ENCODE measurements around the gene PHOSPHO2.

Gene PHOSPHO2

DNA sequence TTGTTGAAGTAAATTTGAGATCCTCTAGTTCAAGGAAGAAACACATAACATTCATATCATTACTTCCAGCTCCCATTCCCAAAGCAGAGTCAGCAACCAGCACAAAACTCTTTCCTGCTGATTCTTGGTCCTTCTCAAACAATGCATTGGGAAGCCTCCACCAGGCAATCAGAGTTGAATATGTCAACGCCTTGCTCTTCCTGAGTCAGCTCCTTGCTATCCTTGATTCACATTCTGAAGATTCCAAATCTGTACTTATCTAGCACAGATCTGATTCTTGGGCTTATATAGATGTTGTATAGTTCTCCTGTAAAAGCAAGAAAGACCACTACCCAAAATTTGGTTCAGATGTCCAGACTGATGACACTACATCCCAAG, 29.7 kb upstream of the PHOSPHO2 start:
- 81 to 88% methylated on average over 1 of the region's 1 CpG for WGBS, 2 experiments
- Histone ChIP-seq H3K36me3 (ENCODE audit: control insufficient read depth, insufficient read depth, low read length) (no peaks in the 10 kb centered on the region), H3K27me3 (ENCODE audit: control insufficient read depth, insufficient read depth, low read length, poor library complexity, severe bottlenecking) (no peaks in the 10 kb centered on the region), H3K27ac (ENCODE audit: insufficient read depth, low read depth, low read length, poor library complexity, severe bottlenecking) (no peak overlapping the region), H3K4me1 (ENCODE audit: control insufficient read depth, insufficient read depth, low read length) (no peaks in the 10 kb centered on the region), H3K4me3 (ENCODE audit: insufficient read depth, low read depth, low read length) (no peak overlapping the region), H3K9me3 (ENCODE audit: control insufficient read depth, low read length) (no peaks in the 10 kb centered on the region)

DNA sequence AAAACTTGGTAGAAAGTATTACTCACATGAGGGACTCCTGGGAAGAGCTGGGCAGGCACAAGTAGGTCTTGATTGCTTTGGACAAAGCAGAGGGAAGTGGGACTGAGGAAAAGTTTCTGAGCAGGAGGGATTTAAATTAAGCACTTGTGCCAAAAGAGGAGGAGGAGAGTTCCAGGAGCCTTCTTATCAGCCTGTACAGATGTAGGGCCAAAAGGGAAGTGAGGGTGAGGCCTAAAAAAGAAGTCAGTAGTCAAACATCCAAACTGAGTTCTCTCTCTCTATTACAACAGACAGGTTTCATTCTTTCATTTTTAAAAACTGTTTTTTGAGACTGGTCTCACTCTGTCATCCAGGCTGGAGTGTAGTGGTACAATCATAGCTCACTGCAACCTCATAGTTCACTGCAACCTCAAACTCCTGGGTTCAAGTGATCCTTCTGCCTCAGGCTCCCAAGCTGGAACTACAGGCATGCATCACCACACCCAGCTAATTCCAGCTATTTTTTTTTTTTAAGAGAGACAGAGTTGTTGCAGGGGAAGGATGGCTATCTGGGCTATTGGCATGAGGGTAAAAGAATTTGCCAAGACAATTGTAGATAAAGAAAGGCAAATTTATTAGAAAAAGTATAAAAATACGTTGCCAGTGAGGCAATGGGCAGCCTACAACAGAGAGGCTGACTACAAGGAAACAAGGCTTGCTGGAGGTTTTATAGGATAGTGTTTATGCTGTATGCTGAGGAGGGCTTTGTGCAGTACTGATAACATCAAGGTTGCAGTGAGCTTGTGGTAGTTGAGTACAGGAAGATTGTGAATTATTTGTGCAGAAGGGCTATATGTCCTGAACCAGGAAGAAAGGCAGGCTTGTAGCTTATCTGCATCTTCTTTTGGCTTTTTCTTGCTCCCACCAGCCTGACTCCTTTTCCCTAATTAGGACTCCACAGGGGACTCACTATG, 29.0 kb upstream of the PHOSPHO2 start:
- Histone ChIP-seq H3K4me1 (ENCODE audit: control insufficient read depth, insufficient read depth, low read length) (no peaks in the 10 kb centered on the region), H3K36me3 (ENCODE audit: control insufficient read depth, insufficient read depth, low read length) (no peaks in the 10 kb centered on the region), H3K4me3 (ENCODE audit: insufficient read depth, low read depth, low read length) (no peak overlapping the region), H3K9me3 (ENCODE audit: control insufficient read depth, low read length) (no peaks in the 10 kb centered on the region), H3K27ac (ENCODE audit: insufficient read depth, low read depth, low read length, poor library complexity, severe bottlenecking) (no peak overlapping the region), H3K27me3 (ENCODE audit: control insufficient read depth, insufficient read depth, low read length, poor library complexity, severe bottlenecking) (no peaks in the 10 kb centered on the region)
- 89 to 93% methylated on average over 1 of the region's 1 CpG for WGBS, 2 experiments

DNA sequence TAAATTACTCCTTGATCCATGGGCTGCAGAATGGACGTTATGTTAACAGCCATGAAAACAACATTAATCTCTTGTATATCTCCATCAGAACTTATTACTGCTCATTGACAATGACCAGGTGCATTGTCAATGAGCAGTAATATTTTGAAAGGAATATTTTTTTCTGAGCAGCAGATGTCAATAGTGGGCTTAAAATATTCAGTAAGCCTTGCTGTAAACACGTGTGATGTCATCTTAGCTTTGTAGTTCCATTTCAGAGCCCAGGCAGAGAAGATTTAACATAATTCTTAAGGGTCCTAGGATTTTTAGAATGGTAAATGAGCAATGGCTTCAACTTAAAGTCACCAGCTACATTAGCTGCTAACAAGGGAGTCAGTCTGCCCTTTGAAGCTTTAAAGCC, 26.7 kb upstream of the PHOSPHO2 start:
- no peaks in the 10 kb centered on the region for H3K9me3 ChIP-seq (ENCODE audit: control insufficient read depth, low read length)
- H3K4me1 ChIP-seq (ENCODE audit: control insufficient read depth, insufficient read depth, low read length): no peaks in the 10 kb centered on the region
- H3K4me3 ChIP-seq (ENCODE audit: insufficient read depth, low read depth, low read length): no peak overlapping the region
- WGBS, 2 experiments: 38 to 44% methylated on average over 2 of the region's 2 CpGs
- H3K27me3 ChIP-seq (ENCODE audit: control insufficient read depth, insufficient read depth, low read length, poor library complexity, severe bottlenecking): no peaks in the 10 kb centered on the region
- no peaks in the 10 kb centered on the region for H3K36me3 ChIP-seq (ENCODE audit: control insufficient read depth, insufficient read depth, low read length)
- H3K27ac ChIP-seq (ENCODE audit: insufficient read depth, low read depth, low read length, poor library complexity, severe bottlenecking): no peak overlapping the region

DNA sequence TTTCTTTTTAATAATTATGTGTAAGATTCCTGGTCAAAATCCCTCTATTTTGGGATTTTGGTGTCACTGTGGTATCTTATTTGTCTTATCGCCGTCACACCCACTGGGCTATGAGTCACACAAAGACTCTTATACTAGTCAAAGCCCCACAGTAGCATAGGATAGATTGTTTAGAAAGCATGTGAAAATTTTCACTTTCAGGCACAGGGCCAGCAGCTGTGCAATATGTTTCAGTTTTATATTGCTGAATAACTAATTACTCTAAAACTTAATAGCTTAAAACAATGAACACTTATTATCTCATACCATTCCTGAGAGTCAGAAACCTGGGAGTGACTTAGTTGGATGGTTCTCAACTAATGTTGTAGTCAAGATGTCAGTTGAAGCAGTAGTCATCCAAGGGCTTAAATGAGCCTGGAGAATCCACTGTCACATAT, 24.0 kb upstream of the PHOSPHO2 start:
- Histone ChIP-seq H3K36me3 (ENCODE audit: control insufficient read depth, insufficient read depth, low read length) (no peaks in the 10 kb centered on the region), H3K27ac (ENCODE audit: insufficient read depth, low read depth, low read length, poor library complexity, severe bottlenecking) (no peak overlapping the region), H3K9me3 (ENCODE audit: control insufficient read depth, low read length) (no peaks in the 10 kb centered on the region), H3K27me3 (ENCODE audit: control insufficient read depth, insufficient read depth, low read length, poor library complexity, severe bottlenecking) (no peaks in the 10 kb centered on the region), H3K4me3 (ENCODE audit: insufficient read depth, low read depth, low read length) (no peak overlapping the region), H3K4me1 (ENCODE audit: control insufficient read depth, insufficient read depth, low read length) (no peaks in the 10 kb centered on the region)
- 100% methylated on average over 2 of the region's 2 CpGs; no CpG with 5 or more reads in 1 of the 2 experiments for WGBS, 2 experiments

DNA sequence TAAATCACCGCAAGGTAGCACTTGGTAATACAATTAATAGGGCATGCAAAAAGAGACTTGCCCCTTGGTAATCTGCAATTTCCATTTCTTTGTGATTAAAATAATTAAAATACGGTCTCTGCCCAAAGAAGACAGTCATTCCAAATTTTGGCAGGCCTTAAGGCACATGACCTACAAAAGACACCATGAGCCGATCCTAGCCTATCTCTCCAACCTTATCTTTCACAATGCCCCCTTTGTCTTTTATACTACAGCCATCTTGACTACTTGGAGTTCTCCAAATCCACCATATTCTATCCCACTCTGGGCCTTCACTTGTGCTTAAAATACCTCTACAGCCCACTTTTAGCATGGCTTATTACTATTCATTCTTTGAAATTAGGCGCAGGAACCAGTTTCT, 23.3 kb upstream of the PHOSPHO2 start:
- WGBS, 2 experiments: 96% methylated on average over 4 of the region's 4 CpGs
- Histone ChIP-seq H3K9me3 (ENCODE audit: control insufficient read depth, low read length) (no peaks in the 10 kb centered on the region), H3K36me3 (ENCODE audit: control insufficient read depth, insufficient read depth, low read length) (no peaks in the 10 kb centered on the region), H3K27ac (ENCODE audit: insufficient read depth, low read depth, low read length, poor library complexity, severe bottlenecking) (no peak overlapping the region), H3K4me3 (ENCODE audit: insufficient read depth, low read depth, low read length) (no peak overlapping the region), H3K4me1 (ENCODE audit: control insufficient read depth, insufficient read depth, low read length) (no peaks in the 10 kb centered on the region), H3K27me3 (ENCODE audit: control insufficient read depth, insufficient read depth, low read length, poor library complexity, severe bottlenecking) (no peaks in the 10 kb centered on the region)

DNA sequence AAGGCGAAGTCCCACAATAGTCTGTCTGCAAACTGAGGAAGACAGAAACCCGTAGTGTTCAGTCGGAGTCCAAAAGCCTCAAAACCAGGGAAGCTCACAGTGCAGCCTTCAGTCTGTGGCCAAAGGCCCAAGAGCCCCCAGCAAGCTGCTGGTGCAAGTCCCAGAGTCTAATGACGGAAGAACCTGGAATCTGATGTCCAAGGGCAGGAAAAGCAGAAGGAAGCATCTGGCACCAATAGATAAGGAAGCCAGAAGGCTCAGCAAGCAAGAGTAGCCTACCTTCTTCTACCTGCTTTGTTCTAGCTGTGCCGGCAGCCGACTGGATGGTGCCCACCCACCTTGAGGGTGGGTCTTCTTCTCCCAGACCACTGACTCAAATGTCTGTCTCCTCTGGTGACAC, 21.9 kb upstream of the PHOSPHO2 start:
- Histone ChIP-seq H3K36me3 (ENCODE audit: control insufficient read depth, insufficient read depth, low read length) (no peaks in the 10 kb centered on the region), H3K4me3 (ENCODE audit: insufficient read depth, low read depth, low read length) (no peak overlapping the region), H3K27me3 (ENCODE audit: control insufficient read depth, insufficient read depth, low read length, poor library complexity, severe bottlenecking) (no peaks in the 10 kb centered on the region), H3K4me1 (ENCODE audit: control insufficient read depth, insufficient read depth, low read length) (no peaks in the 10 kb centered on the region), H3K9me3 (ENCODE audit: control insufficient read depth, low read length) (no peaks in the 10 kb centered on the region), H3K27ac (ENCODE audit: insufficient read depth, low read depth, low read length, poor library complexity, severe bottlenecking) (no peak overlapping the region)
- WGBS, 2 experiments: 94% methylated on average over 6 of the region's 6 CpGs

DNA sequence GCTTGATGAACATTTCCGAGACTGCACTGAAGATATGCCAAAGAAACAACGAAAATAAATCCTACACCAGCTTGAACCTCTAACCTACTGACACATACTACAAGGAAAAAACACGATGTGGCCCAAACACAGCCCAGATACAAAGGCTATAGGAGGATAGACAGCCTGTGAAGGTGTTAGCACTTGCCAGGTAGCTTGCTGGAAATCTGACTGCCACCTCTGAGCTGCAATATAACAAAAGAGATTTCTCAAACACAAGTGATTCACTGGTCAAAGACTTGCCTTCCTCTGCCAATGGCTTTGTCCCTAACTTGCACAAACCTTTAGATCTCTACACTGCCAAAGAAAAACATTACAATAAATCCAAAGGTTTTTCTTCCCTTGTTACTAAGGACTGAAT, 21.2 kb upstream of the PHOSPHO2 start:
- no peaks in the 10 kb centered on the region for H3K9me3 ChIP-seq (ENCODE audit: control insufficient read depth, low read length)
- H3K4me3 ChIP-seq (ENCODE audit: insufficient read depth, low read depth, low read length): no peak overlapping the region
- 93 to 98% methylated on average over 3 of the region's 3 CpGs for WGBS, 2 experiments
- no peaks in the 10 kb centered on the region for H3K27me3 ChIP-seq (ENCODE audit: control insufficient read depth, insufficient read depth, low read length, poor library complexity, severe bottlenecking)
- H3K4me1 ChIP-seq (ENCODE audit: control insufficient read depth, insufficient read depth, low read length): no peaks in the 10 kb centered on the region
- no peak overlapping the region for H3K27ac ChIP-seq (ENCODE audit: insufficient read depth, low read depth, low read length, poor library complexity, severe bottlenecking)
- no peaks in the 10 kb centered on the region for H3K36me3 ChIP-seq (ENCODE audit: control insufficient read depth, insufficient read depth, low read length)

DNA sequence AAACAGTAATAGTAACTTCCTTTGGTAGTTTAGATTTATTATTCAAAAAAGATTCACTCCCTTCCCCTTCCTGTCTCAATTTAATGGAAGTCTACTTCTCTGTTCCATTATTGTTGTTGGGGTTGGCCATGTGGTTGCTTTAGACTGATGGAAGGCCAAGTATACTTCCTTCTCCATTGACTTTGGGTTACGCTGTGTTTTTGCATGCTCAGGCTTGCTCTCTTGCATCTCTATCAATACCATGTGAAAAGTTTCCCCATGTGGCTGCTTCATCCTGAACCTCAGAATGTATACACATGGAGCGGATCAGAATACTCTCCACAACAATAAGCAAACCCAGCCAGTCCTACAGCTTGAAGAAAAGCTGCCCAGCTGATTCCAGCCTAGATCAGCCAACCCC, 20.3 kb upstream of the PHOSPHO2 start:
- Histone ChIP-seq H3K27me3 (ENCODE audit: control insufficient read depth, insufficient read depth, low read length, poor library complexity, severe bottlenecking) (no peaks in the 10 kb centered on the region), H3K4me1 (ENCODE audit: control insufficient read depth, insufficient read depth, low read length) (no peaks in the 10 kb centered on the region), H3K9me3 (ENCODE audit: control insufficient read depth, low read length) (no peaks in the 10 kb centered on the region), H3K27ac (ENCODE audit: insufficient read depth, low read depth, low read length, poor library complexity, severe bottlenecking) (no peak overlapping the region), H3K36me3 (ENCODE audit: control insufficient read depth, insufficient read depth, low read length) (no peaks in the 10 kb centered on the region), H3K4me3 (ENCODE audit: insufficient read depth, low read depth, low read length) (no peak overlapping the region)
- 88 to 97% methylated on average over 2 of the region's 2 CpGs for whole genome bisulfite sequencing, 2 experiments

DNA sequence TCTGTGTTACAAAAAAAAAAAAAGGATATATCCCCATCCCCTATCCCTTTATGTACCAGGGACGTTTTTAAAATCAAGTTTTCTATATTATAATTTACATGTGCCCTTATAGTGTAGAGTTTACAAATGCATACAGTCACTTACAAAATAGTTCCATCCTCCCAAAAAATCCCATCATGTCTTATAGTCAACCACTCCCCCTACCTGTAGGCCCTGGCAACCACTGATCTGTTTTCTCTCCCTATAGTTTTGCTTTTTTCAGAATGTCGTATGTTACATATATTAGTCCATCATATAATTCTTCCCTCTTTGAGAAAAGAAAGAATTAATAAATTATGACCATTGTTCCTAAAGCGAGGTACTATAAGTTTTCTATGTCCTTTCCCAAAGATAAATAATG, 17.9 kb upstream of the PHOSPHO2 start:
- no CpG with 5 or more reads among the region's 3 CpGs for WGBS, 2 experiments
- Histone ChIP-seq H3K27ac (ENCODE audit: insufficient read depth, low read depth, low read length, poor library complexity, severe bottlenecking) (no peak overlapping the region), H3K4me3 (ENCODE audit: insufficient read depth, low read depth, low read length) (no peak overlapping the region), H3K9me3 (ENCODE audit: control insufficient read depth, low read length) (no peaks in the 10 kb centered on the region), H3K36me3 (ENCODE audit: control insufficient read depth, insufficient read depth, low read length) (no peaks in the 10 kb centered on the region), H3K4me1 (ENCODE audit: control insufficient read depth, insufficient read depth, low read length) (no peaks in the 10 kb centered on the region), H3K27me3 (ENCODE audit: control insufficient read depth, insufficient read depth, low read length, poor library complexity, severe bottlenecking) (no peaks in the 10 kb centered on the region)

DNA sequence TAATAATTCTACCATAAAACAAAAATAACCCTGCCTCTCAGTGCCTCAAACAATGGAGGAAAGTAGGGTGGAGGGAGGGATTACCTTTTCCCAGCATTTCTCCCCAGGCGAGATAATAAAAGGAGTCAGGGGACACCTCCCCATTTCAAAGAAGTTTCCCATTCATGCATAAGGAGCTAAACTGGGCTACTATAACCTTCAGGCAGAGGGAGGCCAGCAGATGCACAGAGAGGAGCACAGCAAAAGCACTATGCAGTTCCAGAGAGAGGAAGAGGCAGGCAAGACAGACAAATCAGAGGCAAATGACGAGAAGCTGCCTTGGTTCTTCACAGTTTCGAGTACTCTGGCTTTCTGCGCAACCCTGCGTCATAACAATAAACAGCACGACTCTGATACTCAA, 17.4 kb upstream of the PHOSPHO2 start:
- Histone ChIP-seq H3K9me3 (ENCODE audit: control insufficient read depth, low read length) (no peaks in the 10 kb centered on the region), H3K27me3 (ENCODE audit: control insufficient read depth, insufficient read depth, low read length, poor library complexity, severe bottlenecking) (no peaks in the 10 kb centered on the region), H3K4me3 (ENCODE audit: insufficient read depth, low read depth, low read length) (no peak overlapping the region), H3K4me1 (ENCODE audit: control insufficient read depth, insufficient read depth, low read length) (no peaks in the 10 kb centered on the region), H3K36me3 (ENCODE audit: control insufficient read depth, insufficient read depth, low read length) (no peaks in the 10 kb centered on the region), H3K27ac (ENCODE audit: insufficient read depth, low read depth, low read length, poor library complexity, severe bottlenecking) (no peak overlapping the region)
- whole genome bisulfite sequencing, 2 experiments: 83 to 84% methylated on average over 6 of the region's 6 CpGs
